Dermis microvascular lymphatic vessel endothelial cell (primary cell): ENCODE results near the gene ITIH4. TPM values are rescaled to one million over a fixed set of nuclear protein-coding genes. Genes with fewer than 3 reads are reported as not detected.
A peak's percentile ranks its signal among the peaks of the same experiment; 100 is the strongest.

ENCODE experiments used
- DNase-seq, 2 donors: peaks; one replicate each; pipeline versions ENCODE4 v3.0.0 to v3.0.0-alpha.2; 2010; ENCODE audit warnings: low read depth in 2 of 2
- total RNA-seq: library from RNA; depleted of rRNA; stranded (reverse); fragments of >200 nt; gene quantifications from 2 replicates; pipeline ENCODE4 v1.2.1, GENCODE V29; 2014

The ITIH4 gene
- total RNA-seq, 1 donor from 2014 or later, result 0.39 TPM

DNA sequence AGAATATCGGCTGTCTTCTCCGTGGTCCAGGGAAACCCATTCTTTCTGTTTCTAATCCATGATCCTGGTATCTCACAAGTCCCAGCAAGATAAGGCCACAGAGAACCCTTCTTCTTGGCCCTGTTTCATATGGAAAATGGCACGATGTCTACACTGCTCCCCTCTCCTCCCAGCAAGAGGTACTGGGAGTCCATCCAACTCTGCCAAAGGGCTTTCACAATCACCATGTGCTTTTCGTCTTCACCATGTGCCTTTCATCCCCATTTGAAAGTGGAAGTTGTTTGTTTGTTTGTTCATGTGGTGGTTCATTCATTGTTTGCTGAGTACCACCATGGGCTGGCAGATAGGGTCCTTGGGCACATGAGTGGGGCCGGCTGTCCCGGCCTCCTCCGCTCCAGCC lies 30.4 kb downstream of the ITIH4 start:
- DNase-seq, result no peak

DNA sequence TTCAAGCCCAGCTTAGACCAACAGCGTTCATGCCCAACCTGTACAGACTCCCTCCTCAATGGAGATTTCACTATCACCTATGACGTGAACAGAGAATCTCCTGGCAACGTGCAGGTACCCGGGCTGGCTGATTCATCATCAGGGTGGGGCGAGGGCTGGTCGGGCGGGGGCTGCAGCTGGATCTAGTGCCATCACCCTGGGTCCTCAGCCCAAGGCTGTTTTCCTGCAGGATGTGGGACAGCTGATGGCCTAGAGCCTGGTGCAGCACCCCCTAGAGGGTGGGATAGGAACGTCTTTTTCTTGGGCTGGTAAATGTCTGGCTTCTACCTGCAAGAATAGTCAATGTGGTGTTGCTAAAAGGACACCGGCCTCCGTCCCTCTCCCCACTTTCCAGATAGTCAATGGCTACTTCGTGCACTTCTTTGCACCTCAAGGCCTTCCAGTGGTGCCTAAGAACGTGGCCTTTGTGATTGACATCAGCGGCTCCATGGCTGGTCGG lies 31.4 kb downstream of the ITIH4 start:
- DNase-seq, result peak; percentile 6 to 39

DNA sequence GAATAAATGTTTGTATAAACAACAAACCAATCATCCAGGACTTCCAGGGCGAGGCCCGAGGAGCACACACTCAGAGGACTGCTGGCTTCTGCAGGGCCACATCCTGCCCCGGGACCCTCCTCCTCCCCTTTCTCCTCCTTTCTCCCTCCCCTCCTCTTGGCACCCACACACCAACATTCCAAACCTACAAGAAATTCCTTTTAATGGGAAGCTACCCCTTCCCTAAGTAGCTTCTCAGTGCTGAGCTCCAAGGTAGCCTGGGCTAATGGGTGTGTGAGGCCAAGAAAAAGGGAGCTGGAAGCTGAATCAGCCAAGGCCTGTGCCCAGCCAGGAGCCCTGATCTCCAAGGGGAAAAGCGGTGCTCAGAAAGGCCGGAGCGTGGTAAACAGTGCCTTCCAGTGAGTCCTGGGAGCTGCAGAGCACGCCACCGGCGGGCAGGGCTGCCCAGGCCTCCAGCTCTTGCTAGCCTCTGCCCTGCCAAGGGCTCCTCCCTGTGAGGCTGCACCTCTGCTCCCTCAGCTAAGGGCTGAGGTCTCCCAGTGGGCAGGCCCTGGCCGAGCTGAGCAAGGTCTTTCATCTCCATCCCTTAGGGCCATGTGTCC lies 32.0 kb downstream of the ITIH4 start:
- no peak for DNase-seq

DNA sequence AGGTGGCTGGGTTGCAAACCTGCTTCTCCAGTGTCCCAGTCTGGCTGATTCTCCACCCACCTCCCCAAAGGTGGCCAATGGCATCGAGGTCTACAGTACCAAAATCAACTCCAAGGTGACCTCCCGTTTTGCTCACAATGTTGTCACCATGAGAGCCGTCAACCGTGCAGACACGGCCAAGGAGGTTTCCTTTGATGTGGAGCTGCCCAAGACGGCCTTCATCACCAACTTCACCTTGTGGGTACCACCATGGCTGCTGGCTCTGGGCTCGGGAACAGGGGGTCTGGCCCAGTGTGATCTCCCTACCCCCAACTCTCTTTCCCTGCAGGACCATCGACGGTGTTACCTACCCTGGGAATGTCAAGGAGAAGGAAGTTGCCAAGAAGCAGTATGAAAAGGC lies 34.1 kb downstream of the ITIH4 start:
- DNase-seq, result no peak

DNA sequence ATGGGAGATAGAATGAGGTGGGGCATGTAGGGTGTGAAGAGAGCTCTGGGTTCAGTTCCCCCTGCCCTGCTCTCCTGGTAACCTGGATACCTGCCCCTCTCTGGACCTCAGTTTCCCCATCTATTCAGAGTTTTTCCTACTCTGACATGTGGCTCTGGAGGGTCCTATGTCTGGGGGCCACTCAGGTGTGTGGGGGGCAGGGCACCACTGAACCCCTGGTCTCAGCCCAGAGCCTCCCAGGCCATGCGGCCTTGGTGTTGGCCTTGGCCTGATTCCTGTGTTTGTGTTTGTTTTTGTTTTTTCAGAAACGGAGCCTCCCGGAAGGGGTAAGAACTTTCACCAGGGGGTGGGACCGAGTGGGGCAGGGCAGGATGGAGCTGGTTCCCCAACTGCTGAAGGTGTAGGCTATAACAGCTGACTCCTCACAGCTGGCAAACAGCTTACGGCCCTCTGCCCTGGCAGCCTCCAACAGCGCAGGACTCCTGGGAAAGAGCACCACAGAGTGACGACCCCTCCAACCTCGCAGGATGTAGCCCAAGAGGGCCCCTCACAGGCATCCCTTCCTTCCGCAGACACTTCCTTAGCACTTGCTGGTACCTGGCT lies 35.1 kb downstream of the ITIH4 start:
- DNase-seq, result no peak

DNA sequence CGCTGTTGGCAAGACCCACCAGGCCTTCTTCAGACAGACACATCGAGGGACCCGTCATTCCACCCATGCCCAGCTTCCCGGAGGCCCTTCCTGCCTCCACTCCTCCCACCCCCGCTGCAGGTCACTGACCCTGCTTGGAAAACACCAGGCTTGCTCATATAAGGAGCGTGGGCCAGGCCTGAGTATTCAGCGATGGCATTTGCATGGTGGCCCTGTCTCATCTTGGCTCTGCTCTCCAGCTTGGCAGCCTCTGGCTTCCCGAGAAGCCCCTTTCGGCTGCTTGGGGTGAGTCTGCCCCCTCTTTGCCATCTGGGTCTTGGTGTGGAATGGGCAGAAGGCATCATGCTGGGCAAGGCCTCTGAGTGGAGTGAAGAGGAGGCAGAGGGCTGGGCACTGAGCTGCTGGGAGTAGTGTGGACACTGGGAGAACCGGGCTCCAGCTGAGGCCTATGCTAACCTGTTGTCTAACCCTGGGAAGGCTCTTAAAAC lies 35.8 kb downstream of the ITIH4 start, which contains the start of gene ITIH3:
Gene ITIH3 (plus strand): TSS at position 185 of the 488 bp plus-strand sequence. CDS start 8 bp downstream, at position 193.
- DNase-seq, result no peak

DNA sequence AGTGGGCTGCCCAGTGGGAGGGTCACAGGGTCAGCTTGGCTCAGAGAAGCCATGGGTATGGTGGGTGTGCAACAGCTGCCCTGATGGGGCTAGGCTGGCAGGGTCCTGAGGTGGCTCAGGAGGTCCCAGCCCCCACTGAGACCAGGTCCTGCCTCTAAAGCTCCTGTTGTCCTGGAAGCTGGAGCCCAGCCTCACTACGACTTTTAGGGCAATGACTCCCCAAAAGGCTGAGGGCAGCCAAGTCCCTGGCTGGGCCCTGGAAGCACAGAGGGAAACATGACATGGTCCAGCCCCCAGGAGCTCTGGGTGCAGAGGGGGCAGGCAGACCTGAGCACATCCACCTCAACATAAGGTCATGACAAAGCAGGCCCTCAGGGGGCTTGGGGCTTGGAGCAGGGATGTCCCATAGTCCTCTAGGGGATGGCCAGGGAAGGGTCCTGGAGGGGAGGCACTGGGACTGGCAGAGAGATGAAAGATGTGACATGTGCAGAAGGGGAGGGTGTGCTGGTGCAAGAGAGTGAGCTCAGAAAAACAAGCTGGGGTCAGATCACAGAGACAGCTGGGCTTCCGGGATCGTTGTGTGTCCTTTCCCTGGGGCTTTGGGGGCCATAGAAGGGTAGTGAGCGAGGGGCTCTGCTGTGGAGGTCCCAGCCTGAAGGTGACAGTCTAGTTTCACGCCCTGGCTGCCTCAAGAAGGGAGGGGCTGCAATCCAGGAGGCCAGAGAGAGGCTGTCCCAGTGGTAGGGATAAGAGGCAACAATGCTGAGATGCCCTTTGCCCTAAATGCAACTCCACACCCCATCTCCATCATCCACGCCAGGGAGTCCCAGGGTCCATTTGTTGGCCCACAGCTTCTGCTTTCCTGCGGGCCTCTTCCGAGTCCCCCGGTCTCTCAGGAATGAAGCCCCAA lies 36.5 kb downstream of the ITIH4 start:
- DNase-seq, result no peak

DNA sequence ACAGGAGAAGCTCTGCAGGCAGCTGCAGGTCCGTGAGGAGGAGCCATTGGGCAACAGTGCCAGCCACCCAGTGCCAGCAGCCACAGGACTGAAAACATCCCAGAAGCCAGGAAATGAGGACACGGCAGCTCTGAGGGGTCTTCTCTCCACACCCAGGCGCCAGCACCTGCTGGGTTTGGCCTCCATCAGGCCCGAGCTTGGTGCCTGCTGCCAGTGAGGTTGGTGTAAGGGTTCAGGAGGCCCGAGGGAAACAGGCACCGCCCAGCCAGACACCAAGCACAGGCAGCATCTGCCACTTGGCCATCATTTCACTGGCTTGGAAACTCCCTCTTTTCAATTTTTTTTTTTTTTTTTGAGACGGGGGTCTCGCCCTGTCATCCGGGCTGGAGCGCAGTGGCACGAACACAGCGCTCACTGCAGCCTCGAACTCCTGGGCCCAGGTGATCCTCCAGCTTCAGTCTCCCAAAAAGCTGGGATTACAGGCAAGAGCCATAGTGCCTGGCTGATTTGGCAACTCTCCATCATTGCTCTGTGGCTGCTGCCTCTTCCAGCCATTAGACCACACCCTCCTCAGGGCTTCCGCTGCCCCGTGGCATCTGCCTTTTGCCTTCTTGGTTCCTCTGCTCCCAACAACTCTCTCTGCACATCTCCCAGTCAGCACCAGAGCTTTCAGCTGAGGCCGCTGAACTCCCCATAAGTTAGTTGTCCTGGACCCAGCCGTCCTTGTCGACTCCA lies 37.3 kb downstream of the ITIH4 start:
- DNase-seq, result no peak

DNA sequence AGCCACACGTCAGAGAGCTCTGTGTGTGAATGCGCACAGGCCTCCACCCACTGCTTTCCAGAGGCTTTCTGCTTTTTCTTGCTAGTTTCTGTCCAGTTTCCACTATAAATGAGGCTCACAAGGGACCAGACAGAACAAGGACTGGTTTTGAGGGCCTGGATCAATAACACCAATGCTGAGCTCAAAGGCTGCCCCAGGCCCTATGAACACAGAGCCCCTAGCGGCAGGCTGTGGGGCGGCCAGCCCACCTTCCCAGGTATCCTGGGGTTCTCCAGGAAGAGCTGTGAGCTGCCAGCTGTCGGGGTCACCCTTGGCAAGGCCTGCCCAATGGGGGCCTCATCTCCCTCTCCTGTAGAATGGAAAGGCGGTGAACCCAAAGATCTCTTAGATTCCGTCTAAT lies 38.1 kb downstream of the ITIH4 start:
- no peak for DNase-seq

DNA sequence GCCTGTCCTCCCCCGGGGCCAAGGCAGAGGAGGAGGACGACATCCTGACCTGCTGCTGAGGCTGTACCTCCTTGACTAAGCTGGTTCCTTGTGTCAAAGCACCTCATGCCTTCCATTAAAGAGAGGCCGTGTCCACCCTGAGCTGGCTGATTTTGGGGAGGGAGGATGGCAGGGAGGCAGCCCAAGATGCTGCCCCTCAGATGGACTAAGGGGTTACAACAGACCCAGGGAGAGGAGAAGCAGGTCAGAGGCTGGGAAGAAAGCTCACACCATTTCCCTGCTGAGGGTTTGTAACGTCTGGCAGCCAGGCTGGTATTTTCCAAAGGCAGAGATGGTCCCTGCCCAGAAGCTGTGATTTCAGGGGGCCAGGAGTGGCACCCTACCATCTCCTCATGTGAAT lies 38.5 kb downstream of the ITIH4 start:
- DNase-seq, result no peak

DNA sequence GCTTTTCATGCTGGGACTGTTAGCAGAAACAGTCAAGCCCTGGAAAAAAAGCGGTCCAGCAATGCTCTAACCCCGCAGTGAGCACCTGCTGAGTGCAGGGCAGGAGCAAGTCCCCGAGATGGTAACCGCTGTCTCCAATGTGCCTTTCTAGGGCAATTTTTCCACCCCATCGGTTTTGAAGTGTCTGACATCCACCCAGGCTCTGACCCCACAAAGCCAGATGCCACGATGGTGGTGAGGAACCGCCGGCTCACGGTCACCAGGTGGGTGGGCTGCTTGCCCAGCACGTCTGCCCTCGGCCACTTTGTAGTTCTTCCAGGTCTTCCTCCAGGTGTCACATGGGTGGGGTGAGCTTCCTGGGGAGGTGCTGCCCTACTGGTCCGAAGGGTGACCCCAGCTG lies 39.1 kb downstream of the ITIH4 start:
- DNase-seq, result no peak

DNA sequence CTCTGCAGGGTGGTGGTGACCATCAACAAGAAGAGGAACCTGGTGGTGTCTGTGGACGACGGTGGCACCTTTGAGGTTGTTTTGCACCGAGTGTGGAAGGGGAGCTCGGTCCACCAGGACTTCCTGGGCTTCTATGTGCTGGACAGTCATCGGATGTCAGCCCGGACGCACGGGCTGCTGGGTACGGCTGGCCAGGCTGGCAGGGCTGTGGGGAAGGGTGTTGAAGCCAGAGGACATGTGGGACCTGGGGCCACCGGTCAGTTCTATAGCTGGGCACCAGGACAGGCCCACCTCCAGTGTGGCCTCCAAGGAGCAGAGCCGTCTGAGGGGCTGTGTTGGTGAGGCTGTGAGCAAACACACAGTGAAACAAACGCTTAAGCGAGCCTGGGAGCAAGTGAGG lies 39.7 kb downstream of the ITIH4 start:
- DNase-seq, result no peak

DNA sequence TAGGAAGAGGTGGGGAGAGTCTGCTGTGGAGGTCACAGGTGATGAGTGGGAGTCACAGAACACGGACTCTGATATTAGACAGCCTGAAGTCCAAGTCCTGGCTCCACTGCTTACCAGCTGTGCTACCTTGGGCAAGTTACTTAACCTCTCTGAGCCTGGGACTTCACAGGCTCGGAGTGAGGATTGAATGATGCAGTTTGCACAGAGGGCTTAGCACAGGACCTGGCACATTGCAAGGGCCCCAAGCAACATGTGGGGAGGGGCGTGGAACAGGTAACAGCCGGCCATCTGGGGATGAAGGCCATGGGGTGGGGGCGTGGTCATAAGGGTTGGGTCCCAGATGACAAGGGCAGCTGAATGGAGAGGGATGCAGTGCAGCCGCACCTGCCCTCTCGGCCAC lies 40.1 kb downstream of the ITIH4 start:
- no peak for DNase-seq

DNA sequence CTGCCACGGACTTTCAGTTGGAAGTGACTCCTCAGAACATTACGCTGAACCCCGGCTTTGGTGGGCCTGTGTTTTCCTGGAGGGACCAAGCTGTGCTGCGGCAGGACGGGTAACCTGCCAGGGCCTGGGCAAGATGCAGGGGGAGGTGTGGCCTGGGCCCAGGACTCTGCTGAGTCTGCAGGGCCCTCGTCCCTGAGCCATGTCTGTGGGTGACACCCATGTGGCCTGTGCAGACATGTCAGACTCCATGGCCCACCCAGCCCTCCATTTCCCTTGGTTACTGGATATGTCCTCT lies 40.8 kb downstream of the ITIH4 start:
- DNase-seq, result no peak

DNA sequence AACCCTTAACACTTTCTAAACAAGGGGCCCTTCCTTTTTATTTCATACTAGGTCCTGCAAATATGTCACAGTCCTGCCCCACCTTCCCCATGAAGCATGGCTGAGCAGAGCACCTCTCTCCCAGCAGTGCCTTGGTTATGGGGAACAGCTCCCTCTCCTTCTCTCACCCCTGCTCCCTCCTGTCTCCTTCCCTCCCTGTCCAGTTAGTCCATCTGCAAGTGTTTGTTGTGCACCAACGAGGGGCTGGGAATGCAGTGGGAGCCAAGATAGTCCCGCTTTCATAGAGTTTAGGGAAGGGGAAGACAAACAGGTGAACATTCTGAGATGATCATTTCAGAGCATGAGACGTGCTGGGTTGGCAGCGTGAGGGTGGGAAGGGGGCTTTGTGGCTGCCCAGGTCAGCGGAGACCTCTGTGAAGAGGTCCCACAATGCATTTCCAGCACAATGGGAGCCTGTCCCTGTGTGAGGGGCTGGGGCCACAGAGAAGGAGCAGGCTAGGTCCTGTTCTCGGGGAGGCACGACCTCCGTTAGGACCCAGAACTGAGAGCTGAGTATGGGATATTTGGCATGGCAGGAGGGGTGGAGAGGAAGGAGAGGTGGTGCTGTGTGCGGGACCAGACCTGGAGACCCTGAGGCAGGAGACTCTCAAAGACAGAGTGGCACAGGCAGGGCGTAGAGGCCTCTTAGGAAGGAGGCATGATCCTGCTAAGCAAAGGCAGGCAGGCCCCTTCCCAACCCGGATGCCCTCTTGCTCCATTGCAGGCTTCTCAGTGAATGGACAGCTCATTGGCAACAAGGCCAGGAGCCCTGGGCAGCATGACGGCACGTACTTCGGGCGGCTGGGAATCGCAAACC lies 41.4 kb downstream of the ITIH4 start:
- no peak for DNase-seq

DNA sequence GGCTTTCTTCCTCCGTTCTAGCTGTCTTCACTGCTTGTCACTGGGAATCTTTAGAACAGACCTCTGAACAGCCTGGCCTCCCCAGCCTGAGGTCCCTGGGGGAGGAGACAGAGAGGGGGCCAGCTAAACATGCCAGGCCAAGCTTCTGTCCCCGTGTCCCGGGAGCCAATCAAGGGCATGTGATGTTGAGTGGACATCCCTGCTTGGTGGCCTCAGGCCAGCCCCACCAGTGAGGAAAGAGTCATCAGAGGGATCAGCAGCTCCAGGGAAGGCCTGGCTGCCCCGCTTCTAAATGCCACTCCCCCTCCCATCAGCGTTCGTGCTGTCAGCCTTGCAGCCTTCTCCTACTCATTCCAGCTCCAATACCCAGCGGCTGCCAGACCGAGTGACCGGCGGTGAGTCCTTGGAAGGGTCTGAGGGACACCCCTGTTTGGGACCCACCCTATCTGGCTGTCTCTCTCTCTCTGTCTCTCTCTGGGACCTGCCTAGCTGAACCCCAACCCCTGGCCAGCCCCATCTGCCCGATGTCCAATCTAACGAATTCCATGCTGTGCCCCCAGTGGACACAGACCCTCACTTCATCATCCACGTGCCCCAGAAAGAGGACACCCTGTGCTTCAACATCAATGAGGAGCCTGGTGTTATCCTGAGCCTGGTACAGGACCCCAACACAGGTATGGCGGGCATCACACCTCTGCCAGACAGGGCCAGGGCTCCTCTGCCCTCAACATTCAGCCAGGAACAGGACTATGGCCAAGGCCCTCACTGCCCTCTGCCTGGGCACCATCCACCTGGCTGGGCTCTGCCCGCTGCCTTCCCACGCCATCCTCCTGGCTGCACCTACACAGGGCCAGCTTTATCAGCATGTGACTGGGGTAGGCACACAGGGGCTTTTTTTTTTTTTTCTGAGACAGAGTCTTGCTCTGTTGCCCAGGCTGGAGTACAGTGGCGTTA lies 42.5 kb downstream of the ITIH4 start:
- no peak for DNase-seq

DNA sequence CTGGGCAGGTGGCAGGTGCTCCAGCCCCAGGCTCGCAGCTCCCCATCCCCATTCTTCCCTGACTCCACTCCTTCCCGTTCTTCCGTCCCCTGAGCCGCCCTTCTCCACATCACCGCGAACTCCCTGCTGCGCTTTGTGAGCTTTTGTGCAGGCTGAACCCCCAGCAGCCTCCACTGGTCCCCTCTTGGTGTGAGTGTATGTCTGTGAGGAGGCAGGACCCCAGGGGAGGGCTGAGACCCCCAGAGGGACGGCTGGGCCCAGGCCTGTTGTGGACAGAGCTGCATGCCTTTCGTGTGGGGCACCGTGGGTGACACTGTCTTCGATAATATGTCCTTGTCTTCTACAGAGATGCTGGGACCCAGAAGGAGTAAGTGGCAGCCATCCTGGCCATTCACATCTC lies 43.2 kb downstream of the ITIH4 start:
- no peak for DNase-seq

DNA sequence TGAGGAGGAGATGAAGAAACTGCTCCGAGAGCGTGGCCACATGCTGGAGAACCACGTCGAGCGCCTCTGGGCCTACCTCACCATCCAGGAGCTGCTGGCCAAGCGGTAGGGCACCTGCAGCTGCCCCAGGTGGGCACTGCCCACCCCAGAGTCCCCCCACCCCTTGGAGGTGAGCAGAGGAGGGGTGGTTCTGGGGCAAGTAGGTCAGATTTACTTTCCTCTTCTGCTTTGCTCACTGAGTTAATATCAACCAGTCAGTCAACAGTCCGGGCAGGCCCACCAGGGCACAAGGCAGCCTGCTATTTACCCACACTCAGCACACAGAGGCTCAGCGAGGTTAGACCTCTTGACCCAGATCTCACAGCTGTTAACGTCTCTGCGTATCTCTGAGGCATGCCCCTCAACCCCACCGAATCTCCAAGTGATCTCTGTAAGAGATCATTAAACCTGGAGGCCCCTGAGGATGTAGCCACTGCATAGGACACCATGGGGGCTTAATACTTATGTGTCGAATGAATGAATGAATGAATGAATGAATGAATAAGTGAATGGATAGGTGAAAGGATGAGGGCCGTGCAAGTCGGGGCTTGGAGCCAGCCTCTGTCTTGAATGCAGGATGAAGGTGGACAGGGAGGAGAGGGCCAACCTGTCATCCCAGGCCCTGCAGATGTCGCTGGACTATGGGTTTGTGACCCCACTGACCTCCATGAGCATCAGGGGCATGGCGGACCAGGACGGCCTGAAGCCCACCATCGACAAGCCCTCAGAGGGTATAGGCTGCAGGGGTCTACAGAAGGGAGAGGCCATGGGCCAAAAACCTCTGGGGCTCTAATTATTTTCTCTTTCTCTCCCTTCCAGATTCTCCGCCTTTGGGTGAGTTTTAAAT lies 43.9 kb downstream of the ITIH4 start:
- DNase-seq, result no peak
